Activated T-cell treated with anti-CD3 and anti-CD28 coated beads for 1 hour (primary cell): ENCODE data around the gene MKI67.

Source experiments
- DNase-seq: peaks from one replicate; pipeline ENCODE4 v3.0.0-alpha.2; 2020; ENCODE audit warnings: low read depth

MKI67 gene

GRCh38 chr10:128064108-128064969 is 61.9 kb downstream of the MKI67 start:
- DNase-seq: peak; percentile 33

DNA sequence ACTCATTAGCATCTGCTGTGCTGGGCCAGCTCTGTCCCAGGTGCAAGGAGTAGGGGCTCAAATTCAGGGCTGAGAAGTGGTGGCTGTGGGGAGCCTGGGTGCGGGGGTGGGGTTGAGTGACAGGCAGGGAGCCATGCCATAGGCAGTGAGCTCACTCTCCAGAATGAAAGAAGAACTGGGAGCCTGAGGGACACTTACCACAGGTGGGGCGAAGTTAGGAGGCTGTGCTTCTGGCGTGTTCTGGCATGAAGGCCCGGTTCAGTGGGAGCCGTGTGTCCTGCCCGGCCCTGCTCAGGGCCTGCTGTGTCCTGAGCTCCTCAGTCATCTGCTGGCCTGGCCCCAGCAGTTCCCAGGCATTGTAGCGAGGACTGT is 62.5 kb downstream of the MKI67 start:
- no peak for DNase-seq

- no peak for DNase-seq
Observed at GRCh38 chr10:128062881-128063563, 63.2 kb downstream of the MKI67 start.

DNA sequence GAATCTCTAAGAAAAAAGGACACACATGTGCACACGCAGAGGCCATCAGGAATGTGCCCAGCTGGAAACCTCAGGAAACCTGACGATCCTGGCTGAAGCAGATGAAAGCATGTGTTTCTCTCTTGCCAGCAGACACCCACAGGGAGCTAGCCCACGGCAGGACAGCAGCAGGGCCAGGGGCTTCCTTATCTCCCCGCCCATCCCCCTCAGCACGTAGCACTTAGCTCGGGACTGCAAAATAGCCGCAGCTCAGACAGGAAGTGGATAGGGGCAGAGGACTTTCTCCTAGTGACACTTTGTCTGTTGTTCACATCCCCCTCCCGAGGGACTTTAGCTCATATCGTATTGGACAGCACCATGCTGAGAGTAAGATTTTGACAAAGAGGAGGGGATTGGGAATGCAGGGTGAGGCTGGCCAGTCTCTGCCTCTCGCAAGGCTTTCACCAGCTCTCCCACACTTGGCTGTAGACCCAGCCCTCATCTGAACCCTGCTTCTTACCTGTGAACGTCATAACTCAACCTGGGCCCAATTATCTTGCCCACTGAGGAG is 63.8 kb downstream of the MKI67 start:
- no peak for DNase-seq

GRCh38 chr10:128061306-128062300 is 64.6 kb downstream of the MKI67 start:
- no peak for DNase-seq

GRCh38 chr10:128060341-128061250 is 65.6 kb downstream of the MKI67 start:
- DNase-seq: no peak

DNA sequence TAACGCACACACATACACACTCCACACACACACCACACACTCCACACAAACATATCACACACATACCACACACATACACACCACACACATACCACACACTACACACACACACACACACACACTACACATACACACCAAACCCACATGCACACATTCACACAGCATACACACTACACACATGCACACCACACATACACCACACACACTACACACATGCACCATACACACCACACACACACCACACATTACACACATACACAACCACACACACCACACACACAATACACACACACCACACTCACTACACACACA is 66.3 kb downstream of the MKI67 start:
- no peak for DNase-seq

GRCh38 chr10:128059266-128059981 is 66.8 kb downstream of the MKI67 start:
- DNase-seq: no peak

- DNase-seq: no peak
Observed at GRCh38 chr10:128058750-128059134, 67.5 kb downstream of the MKI67 start.

DNA sequence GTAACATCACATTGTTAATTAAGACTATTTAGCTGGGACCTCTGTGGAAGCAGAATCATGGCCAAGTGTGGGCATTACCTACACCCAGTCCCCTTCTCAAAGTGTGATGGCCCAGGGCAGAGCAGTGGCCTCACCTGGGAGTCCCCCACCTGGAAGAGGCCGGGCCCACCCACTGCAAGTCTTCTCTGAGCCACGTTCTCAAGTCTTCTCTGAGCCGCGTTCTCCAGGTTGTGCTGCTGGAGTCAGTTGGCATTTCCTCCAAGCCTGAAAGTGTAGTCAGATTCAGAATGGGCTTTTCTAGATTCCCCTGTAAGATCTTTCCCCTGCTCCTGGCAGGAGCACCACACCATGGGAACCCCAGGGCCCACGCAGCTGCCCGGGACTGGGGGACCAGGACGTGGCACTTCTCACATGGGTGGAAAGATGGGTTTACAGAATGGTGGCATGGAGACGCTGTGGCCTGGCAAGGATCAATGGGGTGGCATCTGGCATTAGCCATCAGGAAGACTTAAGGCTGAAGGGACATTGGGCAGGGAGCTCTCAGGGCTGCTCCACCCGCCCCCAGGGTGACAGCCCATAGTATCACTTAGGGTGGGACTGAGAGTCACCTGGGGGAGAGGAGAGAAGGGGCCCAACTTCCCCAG is 68.0 kb downstream of the MKI67 start:
- no peak for DNase-seq

- no peak for DNase-seq
Observed at GRCh38 chr10:128056303-128057050, 69.7 kb downstream of the MKI67 start.

DNA sequence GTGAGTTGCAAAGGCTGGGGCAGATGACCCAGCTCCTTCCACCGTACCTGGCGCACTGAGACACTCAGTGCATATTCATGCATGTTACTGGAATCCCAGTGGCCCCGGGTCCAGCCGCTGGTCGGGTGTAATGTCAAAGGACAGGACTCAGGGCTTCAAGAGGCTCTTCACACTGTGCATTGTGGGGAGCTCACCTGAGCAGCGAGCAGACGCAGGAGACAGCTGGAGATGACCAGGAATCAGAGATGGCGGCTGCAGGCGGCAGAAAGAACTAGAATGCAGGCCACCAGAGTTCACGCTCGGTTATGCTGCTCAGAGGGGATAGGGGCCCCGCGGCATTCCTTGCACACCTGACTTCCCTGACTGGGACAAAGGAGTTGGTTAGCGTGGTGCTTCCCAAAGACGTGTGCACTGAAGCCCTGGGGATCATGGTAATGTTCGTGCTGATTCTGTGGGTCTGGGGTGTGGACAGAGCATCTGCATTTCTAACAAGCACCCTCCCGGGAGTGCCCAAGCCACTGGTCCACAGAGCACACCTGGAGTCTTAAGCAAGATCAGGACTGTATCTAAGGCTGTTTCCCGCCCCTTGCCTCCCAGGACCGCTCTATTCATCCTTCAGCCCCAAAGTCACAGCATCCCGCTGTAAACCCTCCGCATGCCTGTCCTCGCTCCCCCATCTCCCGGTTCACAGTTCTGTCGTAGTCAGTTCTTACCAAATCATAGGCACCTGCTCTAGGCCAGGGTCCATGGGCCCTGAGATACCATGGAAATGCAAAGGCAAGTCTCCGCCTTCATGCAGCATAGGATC is 71.0 kb downstream of the MKI67 start:
- no peak for DNase-seq

DNA sequence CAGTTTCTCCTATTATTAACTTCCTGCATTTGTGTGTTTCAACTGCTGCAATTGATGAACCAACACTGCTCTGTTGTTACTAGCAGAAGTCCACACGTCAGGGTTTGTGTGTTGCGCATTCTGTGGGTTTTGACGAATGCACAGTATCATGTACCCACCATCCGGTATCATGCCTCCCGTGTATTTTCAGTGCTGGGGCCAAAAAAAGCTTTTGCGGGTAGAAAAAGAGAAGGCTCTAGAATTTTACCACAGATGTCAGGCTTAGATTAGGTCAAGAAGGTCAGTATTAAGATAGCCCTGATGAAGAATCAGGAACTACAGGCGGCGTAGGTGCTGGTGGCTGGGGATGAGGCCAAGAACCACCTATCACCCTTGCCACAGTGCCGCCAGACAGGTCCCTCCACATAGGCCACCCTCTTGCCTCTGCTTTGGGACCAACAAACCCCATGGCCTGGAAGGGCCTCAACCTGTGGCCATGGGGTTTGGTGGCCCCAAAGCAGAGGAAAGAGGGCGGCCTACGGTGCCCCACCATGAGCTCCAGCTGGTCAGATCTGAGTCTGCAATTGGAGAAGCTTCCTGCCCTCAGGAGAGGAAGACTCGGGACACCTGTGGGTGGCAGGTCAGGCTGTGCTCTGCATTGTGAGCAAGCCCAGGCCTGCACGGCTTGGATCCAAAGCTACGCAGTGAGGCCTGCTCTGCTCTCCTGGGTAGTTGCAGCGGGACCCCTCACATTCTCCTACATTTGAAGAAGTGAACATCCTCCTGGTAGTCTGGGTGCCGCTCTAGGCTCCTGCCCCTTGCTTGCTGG is 71.9 kb downstream of the MKI67 start:
- no peak for DNase-seq

- no peak for DNase-seq
Observed at GRCh38 chr10:128053356-128053755, 72.9 kb downstream of the MKI67 start.

DNA sequence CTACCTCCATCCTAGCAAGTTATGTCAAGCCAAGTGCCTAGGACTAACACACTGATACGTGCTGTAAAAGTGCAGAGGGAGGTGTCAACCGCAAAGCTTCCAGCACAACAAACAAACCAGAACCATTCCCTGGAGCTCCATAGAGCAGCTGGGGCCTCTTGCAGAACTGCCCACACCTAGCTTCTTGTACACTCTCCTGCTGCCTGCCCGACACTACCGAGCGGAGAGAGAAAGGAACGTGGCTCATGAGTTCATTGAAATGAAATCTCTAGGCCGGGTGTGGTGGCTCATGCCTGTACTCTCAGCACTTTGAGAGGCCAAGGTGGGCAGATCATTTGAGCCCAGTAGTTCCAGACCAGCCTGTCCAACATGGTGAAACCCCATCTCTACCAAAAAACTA is 73.5 kb downstream of the MKI67 start:
- no peak for DNase-seq

DNA sequence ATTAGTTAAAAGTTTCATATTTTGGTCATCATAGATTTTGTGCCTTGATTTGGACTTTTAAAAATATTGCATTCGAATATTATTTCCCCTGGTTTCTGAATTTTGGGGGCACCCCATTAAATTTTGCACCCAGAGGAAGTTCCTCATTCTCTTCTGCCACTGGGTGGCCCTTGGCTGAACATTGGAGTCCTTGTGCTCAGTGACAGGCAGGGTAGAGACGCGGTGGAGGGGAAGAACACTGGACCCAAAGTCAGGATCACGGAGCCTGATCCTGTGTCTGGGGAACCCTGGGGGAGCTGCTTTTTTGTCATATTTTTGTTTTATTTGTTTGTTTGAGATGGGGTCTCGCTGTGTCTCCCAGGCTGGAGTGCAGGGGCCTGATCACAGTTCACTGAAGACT is 74.7 kb downstream of the MKI67 start:
- no peak for DNase-seq

DNA sequence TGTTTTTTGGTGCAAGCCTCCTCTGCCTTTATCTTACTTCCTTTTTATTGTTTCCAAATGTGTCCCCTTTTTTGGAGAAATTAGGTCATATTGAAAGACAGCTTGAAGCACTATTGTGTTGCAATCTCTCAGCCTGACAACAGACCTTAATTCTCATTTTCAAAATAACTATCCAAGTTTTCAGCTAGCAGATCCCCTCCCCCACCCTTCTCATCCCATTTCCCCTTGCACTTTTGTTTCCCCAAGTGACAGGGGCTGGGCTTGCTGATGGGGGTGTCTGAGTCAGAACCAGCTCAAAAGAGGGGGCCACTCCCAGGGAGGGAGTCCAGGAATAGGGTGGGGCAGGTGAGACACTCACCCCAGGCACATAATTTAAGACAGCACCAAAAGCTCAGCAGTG is 75.3 kb downstream of the MKI67 start:
- DNase-seq: no peak

GRCh38 chr10:128050121-128050516 is 76.1 kb downstream of the MKI67 start:
- DNase-seq: no peak
